IPS-NIHi11 (cell line): ENCODE measurements around the gene LMX1B.

ENCODE experiments used
- DNase-seq: peaks from one replicate; pipeline ENCODE4 v3.0.0; 2012; ENCODE audit warnings: mixed read lengths, low spot score

LMX1B gene

GRCh38 chr9:126604059-126605055 is 9.4 kb upstream of the LMX1B start:
- no peak for DNase-seq

- no peak for DNase-seq
Measured at GRCh38 chr9:126605792-126606482, 7.8 kb upstream of the LMX1B start.

GRCh38 chr9:126606483-126606870 is 7.3 kb upstream of the LMX1B start:
- no peak for DNase-seq

GRCh38 chr9:126607086-126607485 is 6.6 kb upstream of the LMX1B start:
- DNase-seq: no peak

- DNase-seq: no peak
Measured at GRCh38 chr9:126607731-126608130, 6.0 kb upstream of the LMX1B start.

GRCh38 chr9:126608551-126608950 is 5.2 kb upstream of the LMX1B start:
- DNase-seq: no peak

GRCh38 chr9:126609191-126609590 is 4.5 kb upstream of the LMX1B start:
- no peak for DNase-seq

- DNase-seq: no peak
Measured at GRCh38 chr9:126609711-126610388, 3.9 kb upstream of the LMX1B start.

- no peak for DNase-seq
Measured at GRCh38 chr9:126611193-126611591, 2.5 kb upstream of the LMX1B start.

- peak; percentile 87 for DNase-seq
Measured at GRCh38 chr9:126611592-126612325, 2.0 kb upstream of the LMX1B start.

- no peak for DNase-seq
Measured at GRCh38 chr9:126612326-126612812, 1.4 kb upstream of the LMX1B start.

GRCh38 chr9:126612813-126613641 is 701 bp upstream of the LMX1B start:
- peak; percentile 37 for DNase-seq

- peak; percentile 42 for DNase-seq
Measured at GRCh38 chr9:126614088-126614454, 343 bp downstream of the LMX1B start.

GRCh38 chr9:126614455-126615244 is 922 bp downstream of the LMX1B start:
- no peak for DNase-seq

- DNase-seq: peak; percentile 49
Measured at GRCh38 chr9:126615245-126615790, 1.6 kb downstream of the LMX1B start.

GRCh38 chr9:126615791-126616447 is 2.2 kb downstream of the LMX1B start:
- no peak for DNase-seq

- no peak for DNase-seq
Measured at GRCh38 chr9:126616521-126616976, 2.8 kb downstream of the LMX1B start.

- DNase-seq: no peak
Measured at GRCh38 chr9:126617003-126617822, 3.5 kb downstream of the LMX1B start.
